Urothelium cell line (cell line): ENCODE measurements around the gene PRDM15.

ENCODE experiments used
- DNase-seq: peaks from one replicate; pipeline ENCODE4 v3.0.0; 2011; ENCODE audit warnings: low spot score, mixed read lengths
- FAIRE-seq: peaks from 2 replicates; lab custom pipeline; 2011; peaks lifted over from hg19 to GRCh38; lab: Jason Lieb, UNC

The PRDM15 gene

DNA sequence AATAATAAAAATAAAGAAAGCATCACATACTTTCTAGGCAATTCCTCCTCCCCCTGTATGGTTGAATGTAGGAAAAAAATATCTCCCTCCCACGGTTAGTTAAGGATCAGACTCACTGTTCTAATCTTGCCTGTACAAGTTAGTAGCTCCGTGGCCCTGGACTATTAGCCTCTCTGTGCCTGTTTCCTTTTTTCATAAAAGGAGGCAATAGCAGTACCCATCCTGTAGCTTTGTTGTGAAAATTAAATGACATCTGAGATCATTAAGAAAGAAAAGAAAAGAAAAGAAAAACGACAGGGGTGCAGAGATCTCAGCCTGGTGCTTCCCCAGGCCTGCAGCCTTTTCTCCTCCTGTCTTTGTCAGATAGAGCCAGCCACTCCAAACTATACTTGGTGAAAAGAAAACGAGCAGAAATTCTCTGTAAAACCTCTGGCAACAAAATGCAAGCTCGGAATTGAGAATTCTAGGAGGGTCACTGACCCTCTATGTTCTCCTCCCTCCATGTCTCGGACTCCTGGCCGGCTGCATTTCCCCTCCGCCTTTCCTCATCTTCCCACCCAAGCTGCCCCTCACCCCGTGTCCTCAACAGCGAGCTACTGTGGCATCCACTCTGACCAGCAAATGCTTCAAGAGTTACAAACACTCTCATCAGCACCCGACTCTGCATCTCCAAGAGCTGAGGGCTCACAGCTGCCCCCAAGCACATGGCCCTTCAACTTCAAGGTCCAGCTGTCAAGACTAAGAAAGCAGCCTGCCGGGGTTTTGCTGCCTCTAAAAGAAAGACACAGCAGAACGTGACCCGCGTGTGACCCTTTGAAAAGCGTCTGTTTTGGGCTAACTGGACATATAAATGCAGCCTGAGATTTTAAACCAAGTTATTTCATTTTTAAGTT, 125.9 kb downstream of the PRDM15 start:
- DNase-seq = no peak

DNA sequence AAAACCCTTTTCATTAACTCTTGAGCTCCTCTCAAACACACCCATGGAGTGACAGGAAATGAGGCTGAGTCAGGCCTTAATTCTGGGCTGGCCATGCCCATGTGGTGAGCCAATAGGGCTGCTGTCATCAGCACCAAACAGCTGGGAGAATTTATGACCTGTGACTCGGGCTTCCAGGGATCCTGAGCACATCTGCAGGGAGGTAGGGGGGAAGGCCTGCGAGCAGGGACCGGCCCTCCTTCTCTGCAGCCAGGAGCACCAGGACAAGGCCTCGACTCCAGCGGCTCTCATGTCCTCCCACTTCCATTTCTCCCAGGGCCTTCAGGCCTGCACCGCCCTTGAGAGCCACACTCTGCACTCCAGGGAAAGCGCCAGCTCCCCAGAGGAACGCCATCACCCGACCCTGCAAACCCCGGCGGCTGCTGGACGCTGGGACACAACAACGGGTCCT, 126.9 kb downstream of the PRDM15 start:
- DNase-seq = peak; percentile 43

More for the DNA sequence above, 125.9 kb downstream of the PRDM15 start:
- no peak for FAIRE-seq

DNA sequence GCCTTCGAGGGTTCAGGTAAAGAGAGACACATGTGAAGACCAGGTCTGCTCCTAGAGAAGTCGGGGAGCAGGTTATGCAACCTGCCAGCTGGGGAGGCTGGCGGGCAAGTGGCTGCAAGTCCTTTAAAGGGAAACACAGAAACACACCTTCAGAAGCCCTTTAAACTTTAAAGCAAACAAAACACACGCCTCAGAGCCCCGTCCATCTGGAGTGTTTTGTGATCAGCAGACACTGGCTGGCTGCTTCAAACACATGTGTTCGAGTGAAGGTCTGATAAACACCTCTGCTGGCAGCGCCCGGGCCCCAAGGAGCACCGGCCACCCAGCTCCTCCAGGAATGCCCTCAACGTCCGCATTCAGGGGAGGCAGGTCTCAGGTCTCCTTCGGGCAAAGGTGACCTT, 127.5 kb downstream of the PRDM15 start:
- FAIRE-seq (no peak), DNase-seq (no peak)

More for the DNA sequence above, 126.9 kb downstream of the PRDM15 start:
- FAIRE-seq = no peak

- no peak for DNase-seq
- no peak for FAIRE-seq
These were observed 128.5 kb downstream of the PRDM15 start for GRCh38 chr21:41750532-41751151.

GRCh38 chr21:41750051-41750450, 129.1 kb downstream of the PRDM15 start:
- no peak for FAIRE-seq
- no peak for DNase-seq

GRCh38 chr21:41749286-41749685, 129.9 kb downstream of the PRDM15 start:
- no peak for FAIRE-seq

More at GRCh38 chr21:41749286-41749685, 129.9 kb downstream of the PRDM15 start:
- no peak for DNase-seq
